B cell (primary cell): ENCODE measurements around the gene KCNQ2. TPM values are rescaled to one million over a fixed set of nuclear protein-coding genes. Genes with fewer than 3 reads are reported as not detected.

Experiments used
- ATAC-seq: fragments of 200-7000 bp; cut with Tn5 transposase; one replicate; pipeline ENCODE4 v1.10.0; 2021; ENCODE audit warnings: low read depth, mild to moderate bottlenecking, moderate number of reproducible peaks, moderate library complexity
- CTCF ChIA-PET: fragments of 350-600 bp; sonication (Branson Sonifier 250); formaldehyde crosslinking; loops from one replicate; lab custom pipeline; 2021; ENCODE audit warnings: antibody characterized with exemption, inconsistent platforms; lab: Charles Lee
- POLR2A ChIA-PET: fragments of 350-600 bp; sonication (Branson Sonifier 250); formaldehyde crosslinking; loops from one replicate; lab custom pipeline; 2021; ENCODE audit warnings: antibody characterized with exemption; lab: Charles Lee
- DNase-seq: peaks from one replicate; pipeline ENCODE4 v3.0.0; 2013
- H2AFZ ChIP-seq: 2 replicates; pipeline ENCODE4 v1.6.1; 2012; ENCODE audit warnings: mild to moderate bottlenecking, low read depth, low read length; ENCODE audit not compliant: insufficient read depth, poor library complexity, severe bottlenecking
- H3K27ac ChIP-seq, 2 donors: 1 replicate in 1 of 2; 2 replicates in 1 of 2; pipeline ENCODE4 v1.5.1; 2012 to 2013; ENCODE audit warnings: low read length in 2 of 2, mild to moderate bottlenecking in 2 of 2, moderate library complexity in 1 of 2
- H3K27me3 ChIP-seq, 4 experiments: fragments of 200-600 bp in 1 of 4; sonication (generic) in 1 of 4; replicated peaks in 1 of 4; 1 replicate in 2 of 4; 2 replicates in 2 of 4; pipeline versions ENCODE4 v1.6.1 to v1.7.0; 2013 to 2016; ENCODE audit warnings: low read length in 3 of 4, mild to moderate bottlenecking in 2 of 4, mixed read lengths in 1 of 4, moderate library complexity in 1 of 4; ENCODE audit not compliant: insufficient read depth in 4 of 4, control insufficient read depth in 3 of 4; ENCODE audit errors: control extremely low read depth in 1 of 4
- H3K36me3 ChIP-seq, 2 experiments: replicated peaks in 1 of 2; 1 replicate in 1 of 2; 2 replicates in 1 of 2; pipeline versions ENCODE4 v1.6.1 to v1.7.1; 2013; ENCODE audit warnings: low read length in 1 of 2; ENCODE audit not compliant: insufficient read depth in 2 of 2, control insufficient read depth in 1 of 2; ENCODE audit errors: control extremely low read depth in 1 of 2, extremely low read depth in 1 of 2
- H3K4me1 ChIP-seq, 2 donors: fragments of 200-600 bp in 1 of 2; sonication (generic) in 1 of 2; 1 replicate in 1 of 2; 2 replicates in 1 of 2; pipeline versions ENCODE4 v1.5.1 to v1.6.1; 2013 to 2017; ENCODE audit warnings: low read length in 2 of 2; ENCODE audit not compliant: control insufficient read depth in 2 of 2, insufficient read depth in 2 of 2
- H3K4me2 ChIP-seq: replicated peaks from 2 replicates; pipeline ENCODE3; 2012; ENCODE audit warnings: mild to moderate bottlenecking, low read depth, low read length; ENCODE audit not compliant: poor library complexity, severe bottlenecking
- H3K4me3 ChIP-seq, 5 experiments: fragments of 200-600 bp in 1 of 5; sonication (generic) in 1 of 5; 1 replicate in 3 of 5; 2 replicates in 2 of 5; pipeline versions ENCODE4 v1.5.1 to v1.7.0; 2011 to 2016; ENCODE audit warnings: low read length in 4 of 5, mild to moderate bottlenecking in 4 of 5, low read depth in 2 of 5, control low read depth in 1 of 5, moderate library complexity in 1 of 5; ENCODE audit not compliant: insufficient read depth in 1 of 5; ENCODE audit errors: control extremely low read depth in 1 of 5, extremely low read depth in 1 of 5
- H3K79me2 ChIP-seq: fragments of 200-600 bp; sonication (generic); one replicate; pipeline ENCODE4 v1.6.0; 2016; ENCODE audit warnings: low read length; ENCODE audit not compliant: control insufficient read depth, insufficient read depth
- H3K9ac ChIP-seq: fragments of 200-600 bp; sonication (generic); 2 replicates; pipeline ENCODE4 v1.6.1; 2017; ENCODE audit warnings: mild to moderate bottlenecking, low read length, moderate library complexity
- H3K9me3 ChIP-seq, 3 donors: one replicate each; pipeline versions ENCODE4 v1.6.1 to v1.7.1; 2013; ENCODE audit warnings: low read length in 2 of 3; ENCODE audit not compliant: control insufficient read depth in 2 of 3, insufficient read depth in 1 of 3; ENCODE audit errors: control extremely low read depth in 1 of 3
- H4K20me1 ChIP-seq: 2 replicates; pipeline ENCODE4 v1.6.0; 2012; ENCODE audit warnings: mild to moderate bottlenecking, low read length; ENCODE audit not compliant: insufficient read depth, control insufficient read depth, poor library complexity, severe bottlenecking
- H3K27ac Mint-ChIP-seq: one replicate; pipeline ENCODE4 v1.8.0; 2021; ENCODE audit warnings: mixed read lengths
- H3K27me3 Mint-ChIP-seq: one replicate; pipeline ENCODE4 v1.8.0; 2021; ENCODE audit warnings: mixed read lengths
- H3K4me1 Mint-ChIP-seq: one replicate; pipeline ENCODE4 v1.8.0; 2021; ENCODE audit warnings: mixed read lengths
- H3K4me3 Mint-ChIP-seq: one replicate; pipeline ENCODE4 v1.8.0; 2021; ENCODE audit warnings: mixed read lengths
- H3K9me3 Mint-ChIP-seq: one replicate; pipeline ENCODE4 v1.8.0; 2022; ENCODE audit warnings: mixed read lengths; ENCODE audit not compliant: insufficient read depth
- EZH2 ChIP-seq: IDR thresholded peaks from 2 replicates; pipeline ENCODE4 v1.6.1; 2012; ENCODE audit warnings: borderline replicate concordance, low read depth, mild to moderate bottlenecking, moderate library complexity, low read length; ENCODE audit not compliant: insufficient read depth, poor library complexity, severe bottlenecking
- WGBS: methylation state at CpG from one replicate; pipeline ENCODE4 v1.1.5; 2013; ENCODE audit warnings: missing lambda C conversion rate; ENCODE audit not compliant: insufficient coverage; 5-methylcytosine and 5-hydroxymethylcytosine counted together
- intact Hi-C: fragments of 100-400 bp; cut with micrococcal nuclease; formaldehyde crosslinking; loops from one replicate; pipeline ENCODE4 v1.10.0; 2022
- polyA plus RNA-seq: library from polyadenylated mRNA; depleted of rRNA; stranded (reverse); fragments of >200 nt; gene quantifications from 2 replicates; pipeline ENCODE4 v1.2.3, GENCODE V29; 2012
- total RNA-seq, 2 donors: library from RNA; stranded (reverse); fragments of 120-200 nt in 1 of 2; gene quantifications; 1 replicate in 1 of 2; 2 replicates in 1 of 2; pipeline versions ENCODE4 v1.2.3 to v1.2.4, GENCODE V29; 2013 to 2022
- TF ChIP-seq, protein P1 (sequence below): fragments of 200-600 bp; IDR thresholded peaks from one replicate; pipeline ENCODE4 v1.8.0; 2022; ENCODE audit warnings: antibody characterized with exemption, mild to moderate bottlenecking

The KCNQ2 gene
- total and polyA plus RNA-seq, 2 donors (not counting 1 experiment from before 2014, with no cell fraction given) = 0.12 TPM; not detected in 1

- intact Hi-C loops = no loop called here
- CTCF ChIA-PET = interaction anchor here (0.8 kb wide), 1 partner anchor 13 kb away, joined by 4 read pairs; no protein-coding TSS in a partner anchor
Observed at GRCh38 chr20:63483834-63484233, 11.4 kb upstream of the KCNQ2 start.

GRCh38 chr20:63482021-63482587 is 9.6 kb upstream of the KCNQ2 start:
- H3K36me3 ChIP-seq = no peaks in the 10 kb centered on the region
- DNase-seq (no peak), ATAC-seq (no peak)
- POLR2A ChIA-PET = no interaction called here
- CTCF ChIA-PET = no interaction called here
- intact Hi-C loops = no loop called here
- H3K4me3 ChIP-seq = no peak overlapping the region
- H3K4me1 ChIP-seq = no peaks in the 10 kb centered on the region
- no peak overlapping the region for H3K4me2 ChIP-seq
- no peak overlapping the region for H3K4me3 Mint-ChIP-seq
- H3K9ac ChIP-seq = no peak overlapping the region
- H3K27me3 Mint-ChIP-seq = peaks cover 31% of the 10 kb centered on the region
- no peak for TF ChIP-seq EZH2
- TF ChIP-seq, protein P1, sequence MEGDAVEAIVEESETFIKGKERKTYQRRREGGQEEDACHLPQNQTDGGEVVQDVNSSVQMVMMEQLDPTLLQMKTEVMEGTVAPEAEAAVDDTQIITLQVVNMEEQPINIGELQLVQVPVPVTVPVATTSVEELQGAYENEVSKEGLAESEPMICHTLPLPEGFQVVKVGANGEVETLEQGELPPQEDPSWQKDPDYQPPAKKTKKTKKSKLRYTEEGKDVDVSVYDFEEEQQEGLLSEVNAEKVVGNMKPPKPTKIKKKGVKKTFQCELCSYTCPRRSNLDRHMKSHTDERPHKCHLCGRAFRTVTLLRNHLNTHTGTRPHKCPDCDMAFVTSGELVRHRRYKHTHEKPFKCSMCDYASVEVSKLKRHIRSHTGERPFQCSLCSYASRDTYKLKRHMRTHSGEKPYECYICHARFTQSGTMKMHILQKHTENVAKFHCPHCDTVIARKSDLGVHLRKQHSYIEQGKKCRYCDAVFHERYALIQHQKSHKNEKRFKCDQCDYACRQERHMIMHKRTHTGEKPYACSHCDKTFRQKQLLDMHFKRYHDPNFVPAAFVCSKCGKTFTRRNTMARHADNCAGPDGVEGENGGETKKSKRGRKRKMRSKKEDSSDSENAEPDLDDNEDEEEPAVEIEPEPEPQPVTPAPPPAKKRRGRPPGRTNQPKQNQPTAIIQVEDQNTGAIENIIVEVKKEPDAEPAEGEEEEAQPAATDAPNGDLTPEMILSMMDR = no peak
- no peak overlapping the region for H3K27ac ChIP-seq
- H3K9me3 Mint-ChIP-seq = no peaks in the 10 kb centered on the region
- H3K27me3 ChIP-seq = peaks cover 0 to 52% (median 3%) of the 10 kb centered on the region in 4 experiments
- no peaks in the 10 kb centered on the region for H3K79me2 ChIP-seq
- H4K20me1 ChIP-seq = no peaks in the 10 kb centered on the region
- WGBS = 68% methylated on average over 11 of the region's 11 CpGs
- H2AFZ ChIP-seq = no peak overlapping the region
- H3K9me3 ChIP-seq = peaks cover 0 to 9% (median 0%) of the 10 kb centered on the region in 3 donors
- no peaks in the 10 kb centered on the region for H3K4me1 Mint-ChIP-seq
- H3K27ac Mint-ChIP-seq = no peak overlapping the region

More at GRCh38 chr20:63483834-63484233, 11.4 kb upstream of the KCNQ2 start:
- Mint-ChIP-seq H3K4me3 (no peak overlapping the region), H3K27ac (no peak overlapping the region), H3K27me3 (peaks cover 22% of the 10 kb centered on the region), H3K4me1 (peaks cover 1% of the 10 kb centered on the region), H3K9me3 (no peaks in the 10 kb centered on the region)
- H3K27ac ChIP-seq = no peak overlapping the region
- H4K20me1 ChIP-seq = no peaks in the 10 kb centered on the region
- no peaks in the 10 kb centered on the region for H3K79me2 ChIP-seq
- no peak overlapping the region for H3K4me2 ChIP-seq
- 79% methylated on average over 10 of the region's 12 CpGs for WGBS
- no peak for TF ChIP-seq EZH2
- TF ChIP-seq, protein P1 = no peak
- POLR2A ChIA-PET = no interaction called here
- DNase-seq = no peak
- peaks cover 0 to 20% (median 0%) of the 10 kb centered on the region in 3 donors for H3K9me3 ChIP-seq
- no peak overlapping the region for H3K9ac ChIP-seq
- no peaks in the 10 kb centered on the region for H3K36me3 ChIP-seq
- H3K27me3 ChIP-seq = peaks cover 0 to 55% (median 7%) of the 10 kb centered on the region in 4 experiments
- no peak overlapping the region for H2AFZ ChIP-seq
- no peak overlapping the region for H3K4me3 ChIP-seq
- no peak for ATAC-seq
- H3K4me1 ChIP-seq = peaks cover 0 to 4% of the 10 kb centered on the region in 2 donors
